DND-41 (cell line): ENCODE data around the gene ZNF501.

Experiments
- ATAC-seq: fragments of 200-7000 bp; cut with Tn5 transposase; 3 replicates; pipeline ENCODE4 v1.9.1; 2021; ENCODE audit warnings: low read depth; ENCODE audit not compliant: insufficient read depth
- DNase-seq: peaks from one replicate; pipeline ENCODE4 v3.0.0-alpha.2; 2020
- H2AFZ ChIP-seq: 2 replicates; pipeline ENCODE4 v1.6.0; 2012; ENCODE audit warnings: low read depth, low read length
- H3K27ac ChIP-seq: 2 replicates; pipeline ENCODE4 v1.5.1; 2012; ENCODE audit warnings: low read length, inconsistent platforms
- H3K27me3 ChIP-seq: fragments of 200-600 bp; sonication (generic); 2 replicates; pipeline ENCODE4 v1.6.0; 2012; ENCODE audit warnings: low read length, mild to moderate bottlenecking, inconsistent platforms; ENCODE audit not compliant: insufficient read depth, poor library complexity
- H3K36me3 ChIP-seq: 2 replicates; pipeline ENCODE4 v1.5.1; 2012; ENCODE audit warnings: low read length, inconsistent platforms; ENCODE audit not compliant: insufficient read depth
- H3K4me1 ChIP-seq: 2 replicates; pipeline ENCODE4 v1.5.1; 2012; ENCODE audit warnings: mild to moderate bottlenecking, low read length; ENCODE audit not compliant: insufficient read depth
- H3K4me2 ChIP-seq: 2 replicates; pipeline ENCODE4 v1.6.0; 2012; ENCODE audit warnings: mild to moderate bottlenecking, moderate library complexity, low read length, inconsistent platforms; ENCODE audit not compliant: insufficient read depth
- H3K4me3 ChIP-seq, 2 experiments: fragments of 200-600 bp in 1 of 2; shearing (Covaris generic) in 1 of 2; 2 replicates each; pipeline ENCODE4 v1.5.1; 2012 to 2016; ENCODE audit warnings: inconsistent platforms in 2 of 2, low read length in 2 of 2, mild to moderate bottlenecking in 2 of 2, low read depth in 1 of 2, moderate library complexity in 1 of 2
- H3K79me2 ChIP-seq: 2 replicates; pipeline ENCODE4 v1.6.0; 2012; ENCODE audit warnings: low read length, inconsistent platforms; ENCODE audit not compliant: insufficient read depth
- H3K9ac ChIP-seq: 2 replicates; pipeline ENCODE4 v1.6.0; 2012; ENCODE audit warnings: low read depth, mild to moderate bottlenecking, inconsistent platforms, low read length, moderate library complexity
- H3K9me3 ChIP-seq: 2 replicates; pipeline ENCODE4 v1.5.1; 2012; ENCODE audit warnings: low read length, moderate library complexity, mild to moderate bottlenecking, inconsistent platforms; ENCODE audit not compliant: insufficient read depth, severe bottlenecking
- H4K20me1 ChIP-seq: 2 replicates; pipeline ENCODE4 v1.6.0; 2012; ENCODE audit warnings: low read length; ENCODE audit not compliant: insufficient read depth
- CTCF ChIP-seq: IDR thresholded peaks from 2 replicates; pipeline ENCODE4 v1.5.1; 2012; ENCODE audit warnings: borderline replicate concordance, low read length, moderate library complexity, mild to moderate bottlenecking; ENCODE audit not compliant: poor library complexity, severe bottlenecking; ENCODE audit errors: extremely low read depth
- EZH2 ChIP-seq: IDR thresholded peaks from 3 replicates; pipeline ENCODE4 v1.6.1; 2012; ENCODE audit warnings: borderline replicate concordance, low read depth, mild to moderate bottlenecking, moderate library complexity, low read length, inconsistent platforms; ENCODE audit not compliant: severe bottlenecking

Gene ZNF501

GRCh38 chr3:44764248-44764647 is 34.8 kb downstream of the ZNF501 start:
- no peak overlapping the region for H3K27ac ChIP-seq
- ATAC-seq (no peak), DNase-seq (no peak)
- no peak overlapping the region for H2AFZ ChIP-seq
- peak overlapping the region; percentile 70 for H3K4me2 ChIP-seq
- peaks cover 4% of the 10 kb centered on the region; the same call in 1 of the 2 replicates for H4K20me1 ChIP-seq
- no peak for TF ChIP-seq CTCF
- TF ChIP-seq EZH2 = no peak
- H3K36me3 ChIP-seq = peaks cover 62% of the 10 kb centered on the region
- peaks cover 16% of the 10 kb centered on the region for H3K9me3 ChIP-seq
- peaks cover 96% of the 10 kb centered on the region for H3K79me2 ChIP-seq
- H3K4me1 ChIP-seq = peaks cover 46% of the 10 kb centered on the region
- H3K4me3 ChIP-seq = no peak overlapping the region
- H3K9ac ChIP-seq = no peak overlapping the region
- H3K27me3 ChIP-seq = no peaks in the 10 kb centered on the region

GRCh38 chr3:44771424-44772098 is 42.1 kb downstream of the ZNF501 start:
- H3K27me3 ChIP-seq = no peaks in the 10 kb centered on the region
- no peak overlapping the region for H3K4me2 ChIP-seq
- H3K27ac ChIP-seq = no peak overlapping the region
- no peaks in the 10 kb centered on the region for H3K4me1 ChIP-seq
- H3K79me2 ChIP-seq = peaks cover 88% of the 10 kb centered on the region
- TF ChIP-seq EZH2 (no peak), CTCF (no peak)
- no peak for DNase-seq
- no peak for ATAC-seq
- H3K36me3 ChIP-seq = peaks cover 85% of the 10 kb centered on the region
- no peak overlapping the region for H3K9ac ChIP-seq
- peaks cover 9% of the 10 kb centered on the region for H3K9me3 ChIP-seq
- H3K4me3 ChIP-seq = no peak overlapping the region
- H2AFZ ChIP-seq = no peak overlapping the region
- peaks cover 9% of the 10 kb centered on the region; the same call in 1 of the 2 replicates for H4K20me1 ChIP-seq

GRCh38 chr3:44772099-44772442 is 42.6 kb downstream of the ZNF501 start:
- ATAC-seq (no peak), DNase-seq (no peak)
- peaks cover 9% of the 10 kb centered on the region for H3K9me3 ChIP-seq
- no peak overlapping the region for H3K4me2 ChIP-seq
- H3K27me3 ChIP-seq = no peaks in the 10 kb centered on the region
- no peak for TF ChIP-seq EZH2
- TF ChIP-seq CTCF = no peak
- no peak overlapping the region for H3K27ac ChIP-seq
- H2AFZ ChIP-seq = no peak overlapping the region
- no peaks in the 10 kb centered on the region for H3K4me1 ChIP-seq
- peaks cover 9% of the 10 kb centered on the region; the same call in 1 of the 2 replicates for H4K20me1 ChIP-seq
- H3K36me3 ChIP-seq = peaks cover 88% of the 10 kb centered on the region
- peaks cover 89% of the 10 kb centered on the region for H3K79me2 ChIP-seq
- no peak overlapping the region for H3K4me3 ChIP-seq
- H3K9ac ChIP-seq = no peak overlapping the region
